AG04449 (cell line): ENCODE results near the gene ECSCR.
"Not testable (repeated sequence)": the region's sequence is repeated elsewhere in the genome, so short reads cannot be mapped to it uniquely, and the experiment has no call there.

Experiments
- CTCF ChIA-PET: fragments of 350-600 bp; formaldehyde crosslinking; extraction: SDS; loops from one replicate; lab custom pipeline; 2021; ENCODE audit warnings: antibody characterized with exemption; lab: Yijun Ruan, JAX
- POLR2A ChIA-PET: fragments of 400-600, 350-600 bp; formaldehyde crosslinking; extraction: SDS; loops from one replicate; lab custom pipeline; 2020; ENCODE audit warnings: antibody characterized with exemption, inconsistent platforms; lab: Yijun Ruan, JAX
- DNase-seq: peaks from one replicate; pipeline ENCODE4 v3.0.0-alpha.2; 2010; ENCODE audit warnings: low read depth, low spot score
- H3K4me3 ChIP-seq: 2 replicates; pipeline ENCODE4 v1.5.1; 2011; ENCODE audit warnings: low read depth, mild to moderate bottlenecking, control low read depth, low read length
- TF ChIP-seq, protein P1 (sequence below): IDR thresholded peaks from one replicate; pipeline ENCODE4 v1.5.1; 2011; ENCODE audit warnings: mild to moderate bottlenecking, moderate library complexity, low read length, control low read depth, inconsistent platforms; ENCODE audit not compliant: insufficient read depth; ENCODE audit errors: missing control alignments

The ECSCR gene

DNA sequence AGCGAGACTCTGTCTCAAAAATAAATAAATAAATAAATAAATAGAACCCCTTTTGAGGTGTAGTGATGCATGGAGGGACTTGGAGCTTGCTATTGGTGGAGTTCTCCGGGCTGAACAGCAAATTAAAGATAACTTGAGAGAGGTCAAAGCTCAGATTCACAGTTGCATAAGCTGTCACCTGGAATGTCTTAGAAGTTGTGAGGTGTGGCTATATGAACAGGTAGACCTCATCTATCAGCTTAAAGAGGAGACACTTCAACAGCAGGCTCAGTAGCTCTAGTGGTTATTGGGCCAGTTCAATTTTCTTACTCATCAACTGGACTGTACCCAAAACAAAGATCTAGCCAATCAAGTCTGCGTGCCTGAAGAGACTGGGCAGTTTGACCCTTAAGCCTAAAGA lies 31.7 kb upstream of the ECSCR start:
- no peak for DNase-seq
- POLR2A ChIA-PET, result interaction anchor here (1.4 kb wide), 1 partner anchor 12 kb away, joined by 6 read pairs; the partner anchor contains the start of gene STING1
- TF ChIP-seq, protein P1, sequence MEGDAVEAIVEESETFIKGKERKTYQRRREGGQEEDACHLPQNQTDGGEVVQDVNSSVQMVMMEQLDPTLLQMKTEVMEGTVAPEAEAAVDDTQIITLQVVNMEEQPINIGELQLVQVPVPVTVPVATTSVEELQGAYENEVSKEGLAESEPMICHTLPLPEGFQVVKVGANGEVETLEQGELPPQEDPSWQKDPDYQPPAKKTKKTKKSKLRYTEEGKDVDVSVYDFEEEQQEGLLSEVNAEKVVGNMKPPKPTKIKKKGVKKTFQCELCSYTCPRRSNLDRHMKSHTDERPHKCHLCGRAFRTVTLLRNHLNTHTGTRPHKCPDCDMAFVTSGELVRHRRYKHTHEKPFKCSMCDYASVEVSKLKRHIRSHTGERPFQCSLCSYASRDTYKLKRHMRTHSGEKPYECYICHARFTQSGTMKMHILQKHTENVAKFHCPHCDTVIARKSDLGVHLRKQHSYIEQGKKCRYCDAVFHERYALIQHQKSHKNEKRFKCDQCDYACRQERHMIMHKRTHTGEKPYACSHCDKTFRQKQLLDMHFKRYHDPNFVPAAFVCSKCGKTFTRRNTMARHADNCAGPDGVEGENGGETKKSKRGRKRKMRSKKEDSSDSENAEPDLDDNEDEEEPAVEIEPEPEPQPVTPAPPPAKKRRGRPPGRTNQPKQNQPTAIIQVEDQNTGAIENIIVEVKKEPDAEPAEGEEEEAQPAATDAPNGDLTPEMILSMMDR, result no peak
- H3K4me3 ChIP-seq, result no peak overlapping the region
- CTCF ChIA-PET, result interaction anchor here (1.0 to 14.5 kb wide), 6 partner anchors 10 to 74 kb away, joined by 3 to 186 read pairs (median 17); partner anchors contain the start of gene STING1

DNA sequence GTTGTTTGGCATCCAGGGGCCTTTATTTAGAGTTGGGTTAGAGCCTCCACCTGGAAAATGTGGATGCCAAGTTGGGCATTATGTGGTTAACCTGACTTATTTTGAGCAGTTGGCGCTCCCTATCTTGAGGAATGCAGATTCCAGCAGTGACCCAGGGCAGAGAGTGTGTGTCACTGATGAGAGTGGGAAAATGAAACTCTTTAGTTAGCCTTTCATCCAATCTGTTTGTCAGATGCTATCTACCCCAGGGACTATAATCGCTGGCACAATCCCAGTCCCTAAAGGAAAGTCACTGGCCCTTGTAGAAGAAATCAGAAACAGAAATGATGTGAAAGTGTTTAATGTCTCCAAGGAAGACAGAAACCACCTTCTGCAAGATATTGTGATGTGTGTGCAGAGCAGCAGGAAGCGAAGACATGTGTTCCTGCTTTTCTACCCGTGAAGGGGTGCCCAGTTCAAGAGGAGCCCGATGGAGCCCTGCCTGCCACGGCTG lies 30.2 kb upstream of the ECSCR start:
- ChIA-PET CTCF (interaction anchor here (1.0 to 14.5 kb wide), 3 partner anchors 22 to 73 kb away, joined by 4 to 186 read pairs (median 5); no protein-coding TSS in a partner anchor), POLR2A (no interaction called here)
- no peak overlapping the region for H3K4me3 ChIP-seq
- TF ChIP-seq, protein P1, result no peak
- DNase-seq, result no peak

DNA sequence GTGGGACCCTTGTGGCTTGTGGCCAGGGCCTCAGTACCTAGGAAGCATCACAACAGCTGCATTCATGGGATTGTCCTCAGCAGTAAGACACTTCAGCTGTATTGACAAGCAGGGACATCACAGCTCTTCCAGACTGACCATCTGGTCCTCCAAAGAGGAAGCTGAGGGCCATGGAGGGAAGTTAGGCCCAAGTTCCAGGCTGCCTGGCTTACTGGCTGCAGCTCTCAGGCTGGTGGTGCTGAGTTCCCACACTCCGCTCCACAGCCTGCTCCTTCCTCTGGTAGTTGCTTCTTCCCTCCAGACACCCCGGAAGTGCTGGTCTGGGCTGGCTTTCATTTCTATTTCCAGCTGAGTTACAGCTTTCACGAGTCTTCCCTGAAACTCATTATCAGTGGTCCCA lies 25.7 kb upstream of the ECSCR start:
- no peak overlapping the region for H3K4me3 ChIP-seq
- CTCF ChIA-PET, result interaction anchor here (0.6 to 0.8 kb wide), 2 partner anchors 43 to 78 kb away, joined by 3 read pairs; no protein-coding TSS in a partner anchor
- TF ChIP-seq, protein P1, result no peak
- POLR2A ChIA-PET, result interaction anchor here (1.2 kb wide), 1 partner anchor 49 kb away, joined by 3 read pairs; the partner anchor contains the start of gene DNAJC18
- DNase-seq, result no peak

DNA sequence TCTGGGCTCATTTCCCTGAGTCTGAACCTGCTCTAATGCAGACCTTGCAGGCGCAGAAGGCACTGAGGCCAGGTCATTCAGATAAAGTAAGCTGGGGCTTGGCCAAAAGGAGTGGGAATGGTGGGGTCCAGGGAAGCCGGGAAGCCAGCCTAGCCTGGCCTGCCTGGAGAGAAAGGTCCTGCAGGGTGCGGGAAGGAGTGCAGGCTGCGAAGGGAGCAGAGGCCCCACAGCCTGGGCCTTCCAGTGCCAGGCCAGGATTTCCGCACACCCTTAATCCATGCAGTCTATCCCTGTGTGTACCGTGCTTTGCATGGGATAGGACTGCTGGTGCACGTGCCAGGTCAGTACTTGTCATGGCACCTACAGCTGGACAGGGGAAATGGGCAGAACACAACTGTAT lies 23.7 kb upstream of the ECSCR start:
- TF ChIP-seq, protein P1, result no peak
- ChIA-PET POLR2A (no interaction called here), CTCF (no interaction called here)

DNA sequence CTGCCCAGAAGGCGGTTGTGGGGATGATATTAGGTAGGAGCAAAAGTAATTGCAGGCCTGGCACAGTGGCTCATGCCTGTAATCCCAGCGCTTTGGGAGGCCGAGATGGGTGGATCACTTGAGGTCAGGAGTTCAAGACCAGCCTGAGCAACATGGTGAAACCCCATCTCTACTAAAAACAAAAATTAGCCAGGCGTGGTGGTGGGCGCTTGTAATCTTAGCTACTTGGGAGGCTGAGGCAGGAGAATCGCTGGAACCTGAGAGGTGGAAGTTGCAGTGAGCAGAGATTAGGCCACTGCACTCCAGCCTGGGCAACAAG lies 20.3 kb upstream of the ECSCR start:
- H3K4me3 ChIP-seq, result peak overlapping the region; percentile 9; the same call in 1 of the 2 replicates
- CTCF ChIA-PET, result interaction anchor here (1.0 to 2.0 kb wide), 11 partner anchors 9 to 77 kb away, joined by 3 to 17 read pairs (median 5); partner anchors contain the start of genes DNAJC18 and SMIM33
- not testable (repeated sequence) for DNase-seq
- POLR2A ChIA-PET, result interaction anchor here (0.7 to 1.4 kb wide), 6 partner anchors 12 to 43 kb away, joined by 3 to 11 read pairs (median 5); partner anchors contain the start of gene DNAJC18

More for the DNA sequence above, 23.7 kb upstream of the ECSCR start:
- DNase-seq, result no peak
- H3K4me3 ChIP-seq, result no peak overlapping the region

- H3K4me3 ChIP-seq, result peak within 1 kb of the TSS; percentile 71
- TF ChIP-seq, protein P1, result no peak
- POLR2A ChIA-PET, result interaction anchor here (0.7 to 1.4 kb wide), 7 partner anchors 12 to 78 kb away, joined by 3 to 11 read pairs (median 5); partner anchors contain the start of genes DNAJC18 and UBE2D2
- CTCF ChIA-PET, result interaction anchor here (0.8 to 2.0 kb wide), 15 partner anchors 9 to 78 kb away, joined by 3 to 17 read pairs (median 4); partner anchors contain the start of genes DNAJC18, ECSCR and SMIM33
- peak; percentile 87 for DNase-seq
These were observed 19.7 kb upstream of the ECSCR start, which contains the start of gene STING1 for GRCh38 chr5:139482050-139482889. Gene STING1, minus strand, starts transcription at chr5:139482758. Its CDS starts 1,054 bp downstream, at chr5:139481704.
